ENCODE measurements around the gene SHISA9. TPM values are rescaled to one million over a fixed set of nuclear protein-coding genes. Genes with fewer than 3 reads are reported as not detected.

SHISA9 gene
- total RNA-seq, 2 experiments from 2014 or later = not detected

GRCh38 chr16:13134836-13135235 is 233.4 kb downstream of the SHISA9 start:
- no peak overlapping the region for H3K4me3 ChIP-seq (ENCODE audit: low read depth, low read length, poor library complexity, severe bottlenecking)
- no peaks in the 10 kb centered on the region for H3K9me2 ChIP-seq (ENCODE audit: insufficient read depth, low read length)
- no peak overlapping the region for H2AFZ ChIP-seq (ENCODE audit: low read length)
- no peaks in the 10 kb centered on the region for H3K79me2 ChIP-seq (ENCODE audit: insufficient read depth, low read depth, low read length)
- DNase-seq (ENCODE audit: low spot score) = no peak
- CTCF ChIA-PET (ENCODE audit: unreplicated experiment) = no interaction called here
- intact Hi-C loops (cut with micrococcal nuclease; ENCODE audit: unreplicated experiment) = no loop called here
- no peaks in the 10 kb centered on the region for H4K20me1 ChIP-seq (ENCODE audit: insufficient read depth, low read length)
- no peak for TF ChIP-seq EZH2phosphoT487 (IDR thresholded peaks at IDR 0.05; ENCODE audit: borderline replicate concordance, low read depth, low read length)
- TF ChIP-seq CTCF (conservative IDR thresholded peaks at IDR 0.05; ENCODE audit: low read length) = no peak
- no peaks in the 10 kb centered on the region for H3K4me1 ChIP-seq (ENCODE audit: insufficient read depth, low read length, poor library complexity, severe bottlenecking)
- H3K27ac ChIP-seq (ENCODE audit: low read depth, low read length, poor library complexity, severe bottlenecking) = no peak overlapping the region
- H3K36me3 ChIP-seq (ENCODE audit: insufficient read depth, low read length) = no peaks in the 10 kb centered on the region
- BruUV-seq (replicated peaks) = no TSS peak
- H3K9me3 ChIP-seq (ENCODE audit: low read length) = peaks cover 6% of the 10 kb centered on the region; the same call in 1 of the 2 replicates
- no peak overlapping the region for H3K4me2 ChIP-seq (ENCODE audit: low read length)
- POLR2A ChIA-PET = no interaction called here

GRCh38 chr16:13136901-13137300 is 235.5 kb downstream of the SHISA9 start:
- H3K36me3 ChIP-seq (ENCODE audit: insufficient read depth, low read length) = no peaks in the 10 kb centered on the region
- ChIA-PET POLR2A (no interaction called here), CTCF (ENCODE audit: unreplicated experiment) (no interaction called here)
- no peak overlapping the region for H3K27ac ChIP-seq (ENCODE audit: low read depth, low read length, poor library complexity, severe bottlenecking)
- no peak overlapping the region for H3K4me2 ChIP-seq (ENCODE audit: low read length)
- peaks cover 6% of the 10 kb centered on the region; the same call in 1 of the 2 replicates for H3K9me3 ChIP-seq (ENCODE audit: low read length)
- intact Hi-C loops (cut with micrococcal nuclease; ENCODE audit: unreplicated experiment) = no loop called here
- no peak overlapping the region for H3K4me3 ChIP-seq (ENCODE audit: low read depth, low read length, poor library complexity, severe bottlenecking)
- H3K9me2 ChIP-seq (ENCODE audit: insufficient read depth, low read length) = no peaks in the 10 kb centered on the region
- no peak overlapping the region for H2AFZ ChIP-seq (ENCODE audit: low read length)
- H3K79me2 ChIP-seq (ENCODE audit: insufficient read depth, low read depth, low read length) = no peaks in the 10 kb centered on the region
- BruUV-seq (replicated peaks) = no TSS peak
- DNase-seq (ENCODE audit: low spot score) = no peak
- TF ChIP-seq EZH2phosphoT487 (IDR thresholded peaks at IDR 0.05; ENCODE audit: borderline replicate concordance, low read depth, low read length) (no peak), CTCF (conservative IDR thresholded peaks at IDR 0.05; ENCODE audit: low read length) (no peak)
- no peaks in the 10 kb centered on the region for H4K20me1 ChIP-seq (ENCODE audit: insufficient read depth, low read length)
- H3K4me1 ChIP-seq (ENCODE audit: insufficient read depth, low read length, poor library complexity, severe bottlenecking) = no peaks in the 10 kb centered on the region

GRCh38 chr16:13138528-13138927 is 237.1 kb downstream of the SHISA9 start:
- Histone ChIP-seq H3K9me2 (ENCODE audit: insufficient read depth, low read length) (no peaks in the 10 kb centered on the region), H4K20me1 (ENCODE audit: insufficient read depth, low read length) (no peaks in the 10 kb centered on the region), H3K9me3 (ENCODE audit: low read length) (peaks cover 6% of the 10 kb centered on the region; the same call in 1 of the 2 replicates), H3K4me2 (ENCODE audit: low read length) (no peak overlapping the region), H3K79me2 (ENCODE audit: insufficient read depth, low read depth, low read length) (no peaks in the 10 kb centered on the region), H3K4me1 (ENCODE audit: insufficient read depth, low read length, poor library complexity, severe bottlenecking) (no peaks in the 10 kb centered on the region), H3K4me3 (ENCODE audit: low read depth, low read length, poor library complexity, severe bottlenecking) (no peak overlapping the region), H3K27ac (ENCODE audit: low read depth, low read length, poor library complexity, severe bottlenecking) (no peak overlapping the region), H3K36me3 (ENCODE audit: insufficient read depth, low read length) (no peaks in the 10 kb centered on the region), H2AFZ (ENCODE audit: low read length) (no peak overlapping the region)
- ChIA-PET POLR2A (no interaction called here), CTCF (ENCODE audit: unreplicated experiment) (no interaction called here)
- TF ChIP-seq CTCF (conservative IDR thresholded peaks at IDR 0.05; ENCODE audit: low read length) = no peak
- no peak for TF ChIP-seq EZH2phosphoT487 (IDR thresholded peaks at IDR 0.05; ENCODE audit: borderline replicate concordance, low read depth, low read length)
- intact Hi-C loops (cut with micrococcal nuclease; ENCODE audit: unreplicated experiment) = no loop called here
- DNase-seq (ENCODE audit: low spot score) = no peak
- no TSS peak for BruUV-seq (replicated peaks)
